ENCODE data around the gene EIF2S3. TPM values are rescaled to one million over a fixed set of nuclear protein-coding genes. Genes with fewer than 3 reads are reported as not detected.

The EIF2S3 gene
- total RNA-seq, 4 donors from 2014 or later, result 70.5 to 158 (median 133) TPM

DNA sequence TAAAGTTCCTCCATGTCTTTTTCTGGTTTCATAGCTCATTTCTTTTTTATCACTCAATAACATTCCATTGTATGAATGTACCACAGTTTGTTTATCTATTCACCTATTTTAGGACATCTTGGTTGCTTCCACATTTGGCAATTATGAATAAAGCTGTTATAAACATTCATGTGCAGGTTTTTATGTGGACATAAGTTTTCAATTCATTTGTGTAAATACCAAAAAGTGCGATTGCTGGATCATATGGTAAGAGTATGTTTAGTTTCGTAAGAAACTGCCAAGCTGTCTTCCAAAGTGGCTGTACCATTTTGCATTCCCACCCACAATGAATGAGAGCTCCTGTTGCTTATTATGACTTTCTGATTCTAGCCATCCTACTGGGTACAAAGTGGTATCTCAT is 58.4 kb downstream of the EIF2S3 start:
- Histone ChIP-seq H3K4me1 (peaks cover 0 to 5% (median 0%) of the 10 kb centered on the region in 3 donors), H3K27me3 (no peaks in the 10 kb centered on the region), H3K36me3 (no peaks in the 10 kb centered on the region), H3K4me3 (no peak overlapping the region), H3K27ac (no peak overlapping the region), H3K9me3 (no peaks in the 10 kb centered on the region)
- TF ChIP-seq POLR2A (IDR thresholded peaks at IDR 0.05), result no peak
- TF ChIP-seq, protein P1, sequence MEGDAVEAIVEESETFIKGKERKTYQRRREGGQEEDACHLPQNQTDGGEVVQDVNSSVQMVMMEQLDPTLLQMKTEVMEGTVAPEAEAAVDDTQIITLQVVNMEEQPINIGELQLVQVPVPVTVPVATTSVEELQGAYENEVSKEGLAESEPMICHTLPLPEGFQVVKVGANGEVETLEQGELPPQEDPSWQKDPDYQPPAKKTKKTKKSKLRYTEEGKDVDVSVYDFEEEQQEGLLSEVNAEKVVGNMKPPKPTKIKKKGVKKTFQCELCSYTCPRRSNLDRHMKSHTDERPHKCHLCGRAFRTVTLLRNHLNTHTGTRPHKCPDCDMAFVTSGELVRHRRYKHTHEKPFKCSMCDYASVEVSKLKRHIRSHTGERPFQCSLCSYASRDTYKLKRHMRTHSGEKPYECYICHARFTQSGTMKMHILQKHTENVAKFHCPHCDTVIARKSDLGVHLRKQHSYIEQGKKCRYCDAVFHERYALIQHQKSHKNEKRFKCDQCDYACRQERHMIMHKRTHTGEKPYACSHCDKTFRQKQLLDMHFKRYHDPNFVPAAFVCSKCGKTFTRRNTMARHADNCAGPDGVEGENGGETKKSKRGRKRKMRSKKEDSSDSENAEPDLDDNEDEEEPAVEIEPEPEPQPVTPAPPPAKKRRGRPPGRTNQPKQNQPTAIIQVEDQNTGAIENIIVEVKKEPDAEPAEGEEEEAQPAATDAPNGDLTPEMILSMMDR (IDR thresholded peaks at IDR 0.05), result no peak
- intact Hi-C loops (cut with DNase I), result no loop called here
- DNase-seq, result no peak
- WGBS, 2 donors, result 84% methylated on average over 2 of the region's 2 CpGs

DNA sequence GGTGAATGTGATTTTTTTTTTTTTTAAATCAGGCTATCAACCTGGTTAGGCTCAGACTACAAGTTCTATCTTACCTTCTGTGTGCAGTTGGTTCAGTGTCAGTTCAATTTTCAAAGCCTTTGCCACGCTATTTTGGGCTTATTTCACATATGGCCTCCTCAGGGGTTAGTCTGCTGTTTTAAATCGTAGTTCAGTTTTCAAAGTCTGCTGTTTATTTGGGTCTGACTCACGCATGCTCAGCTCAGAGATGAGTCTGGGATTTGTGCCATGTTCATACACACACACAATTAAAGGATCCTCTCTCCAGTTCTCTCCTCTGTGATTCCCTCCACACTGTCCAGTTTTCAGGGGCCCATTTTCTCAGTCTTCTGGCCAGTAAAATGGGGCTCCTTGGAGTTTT is 62.5 kb downstream of the EIF2S3 start:
- 13 to 20% methylated on average over 3 of the region's 3 CpGs for WGBS, 2 donors
- H3K27ac ChIP-seq, result peak overlapping the region in 2 of 4 donors; percentile 29 to 38
- intact Hi-C loops (cut with DNase I), result no loop called here
- H3K27me3 ChIP-seq, result no peaks in the 10 kb centered on the region
- peaks cover 0 to 5% (median 0%) of the 10 kb centered on the region in 3 donors for H3K4me1 ChIP-seq
- TF ChIP-seq POLR2A (IDR thresholded peaks at IDR 0.05), result no peak
- TF ChIP-seq, protein P1 (IDR thresholded peaks at IDR 0.05), result no peak
- no peaks in the 10 kb centered on the region for H3K9me3 ChIP-seq
- no peaks in the 10 kb centered on the region for H3K36me3 ChIP-seq
- no peak overlapping the region for H3K4me3 ChIP-seq
- no peak for DNase-seq

DNA sequence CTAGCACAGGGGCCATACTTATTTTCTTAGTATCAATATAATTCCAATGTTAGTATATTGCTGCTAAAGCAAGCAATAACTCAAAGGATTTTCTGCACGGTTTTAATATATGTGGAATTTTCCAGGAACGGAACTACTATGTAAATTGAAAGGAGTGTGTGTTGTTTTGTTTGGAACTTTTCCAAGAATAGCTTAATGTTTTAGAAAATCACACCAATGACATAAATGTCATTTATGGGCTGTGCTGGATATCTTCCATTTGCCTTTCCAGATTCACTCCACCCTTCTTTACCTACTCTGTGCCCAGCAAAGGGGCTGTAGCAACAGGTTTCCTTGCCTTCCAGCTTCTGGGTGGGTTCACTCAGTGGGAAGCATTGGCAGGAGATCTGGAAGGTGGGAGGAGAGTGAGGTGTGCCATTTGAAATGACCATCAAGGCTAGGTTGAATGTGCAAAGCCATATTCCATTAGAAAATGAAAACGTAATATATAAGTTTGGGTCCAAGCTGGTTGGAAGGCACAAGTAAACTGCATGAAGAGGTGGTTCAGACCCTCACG is 69.6 kb downstream of the EIF2S3 start:
- H3K4me3 ChIP-seq, result no peak overlapping the region
- no peak for DNase-seq
- H3K36me3 ChIP-seq, result no peaks in the 10 kb centered on the region
- no peak for TF ChIP-seq POLR2A (IDR thresholded peaks at IDR 0.05)
- TF ChIP-seq, protein P1 (IDR thresholded peaks at IDR 0.05), result no peak
- H3K4me1 ChIP-seq, result no peaks in the 10 kb centered on the region
- intact Hi-C loops (cut with DNase I), result no loop called here
- no peak overlapping the region for H3K27ac ChIP-seq
- no peaks in the 10 kb centered on the region for H3K9me3 ChIP-seq
- whole genome bisulfite sequencing, 2 donors, result 45 to 47% methylated on average over 4 of the region's 4 CpGs
- no peaks in the 10 kb centered on the region for H3K27me3 ChIP-seq

DNA sequence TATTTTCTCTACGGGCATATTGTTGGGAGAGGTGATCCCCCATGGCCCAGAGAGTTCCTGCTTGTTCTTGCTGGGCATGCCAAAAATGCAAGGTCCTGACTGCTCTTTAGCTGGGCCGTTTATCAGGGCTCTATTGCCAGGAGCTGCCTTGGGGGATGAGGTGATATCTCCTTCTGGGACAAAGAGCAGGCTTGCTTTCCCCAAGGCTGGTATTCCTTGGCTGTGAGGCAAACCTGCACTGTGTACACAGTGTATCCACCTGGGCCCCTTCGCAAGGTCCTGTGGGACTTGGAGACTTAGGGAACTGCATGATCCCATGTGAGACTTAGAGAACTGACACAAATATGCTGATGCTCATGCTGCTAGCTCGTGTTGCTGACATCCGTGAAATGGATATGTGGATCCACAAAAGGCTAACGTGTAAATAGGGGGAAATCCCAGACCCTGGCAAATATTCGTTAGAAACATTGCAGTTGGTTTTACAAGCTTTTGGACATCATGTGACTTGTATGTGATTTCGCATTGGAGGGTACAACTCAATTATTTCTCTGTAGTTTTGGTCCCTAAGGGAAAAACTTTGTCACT is 70.4 kb downstream of the EIF2S3 start:
- WGBS, 2 donors, result 63% methylated on average over 5 to 8 of the region's 8 CpGs
- H3K4me1 ChIP-seq, result no peaks in the 10 kb centered on the region
- intact Hi-C loops (cut with DNase I), result no loop called here
- H3K27ac ChIP-seq, result no peak overlapping the region
- TF ChIP-seq, protein P1 (IDR thresholded peaks at IDR 0.05), result no peak
- no peak for TF ChIP-seq POLR2A (IDR thresholded peaks at IDR 0.05)
- no peaks in the 10 kb centered on the region for H3K36me3 ChIP-seq
- no peak for DNase-seq
- H3K27me3 ChIP-seq, result no peaks in the 10 kb centered on the region
- no peak overlapping the region for H3K4me3 ChIP-seq
- H3K9me3 ChIP-seq, result no peaks in the 10 kb centered on the region

Other genes starting within 250 kb of the EIF2S3 start
- gene APOO, start 147.0 kb upstream of the EIF2S3 start, total RNA-seq, result 10 to 100 TPM; 10.5 to 25.1 (median 13.7) TPM
- gene CXorf58, start 146.9 kb upstream of the EIF2S3 start, total RNA-seq, result under 1 TPM in 2 of 4 donors, not detected in 2; 0.15 to 0.95 TPM
- gene KLHL15, start 27.8 kb upstream of the EIF2S3 start, total RNA-seq, result 10 to 100 TPM in 1 of 4 donors, 1 to 10 TPM in 3; 2.5 to 11.8 (median 5.4) TPM
- gene ZFX, start 94.8 kb downstream of the EIF2S3 start, total RNA-seq, result 10 to 100 TPM; 19.2 to 88.0 (median 49.5) TPM

All from esophagus squamous epithelium (tissue), 5 donors.